ENCODE results near the gene ENKUR.

The ENKUR gene, protein sequence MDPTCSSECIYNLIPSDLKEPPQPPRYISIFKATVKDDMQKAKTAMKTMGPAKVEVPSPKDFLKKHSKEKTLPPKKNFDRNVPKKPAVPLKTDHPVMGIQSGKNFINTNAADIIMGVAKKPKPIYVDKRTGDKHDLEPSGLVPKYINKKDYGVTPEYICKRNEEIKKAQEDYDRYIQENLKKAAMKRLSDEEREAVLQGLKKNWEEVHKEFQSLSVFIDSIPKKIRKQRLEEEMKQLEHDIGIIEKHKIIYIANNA

DNA sequence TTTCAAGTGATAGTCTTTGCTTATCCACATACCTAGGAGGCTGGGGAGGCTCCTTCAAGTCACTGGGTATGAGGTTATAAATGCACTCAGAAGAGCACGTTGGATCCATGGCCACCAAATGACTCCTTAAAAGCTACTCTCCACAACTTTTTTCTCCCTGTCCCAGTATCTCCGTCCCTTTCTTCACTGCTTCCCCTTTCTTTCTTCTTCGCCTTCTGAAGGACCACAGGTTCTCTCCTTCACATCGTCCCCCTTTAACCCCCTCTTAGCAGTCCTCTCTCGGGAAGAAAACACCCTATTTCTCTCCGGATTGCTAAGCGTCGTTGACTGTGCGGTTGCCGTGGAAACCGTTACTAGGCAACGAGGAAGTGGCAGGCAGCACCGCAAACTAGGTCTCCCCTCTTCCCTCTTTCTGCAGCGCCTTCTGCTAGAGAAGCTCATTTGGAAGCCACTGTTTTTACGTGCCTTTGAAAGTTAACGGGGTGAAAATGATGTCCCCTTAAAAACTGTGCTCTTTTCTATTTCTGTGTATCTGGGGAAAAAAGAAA is at the start of gene ENKUR:
Gene ENKUR (minus strand): TSS at position 331 of the 548 bp plus-strand sequence. CDS start 222 bp downstream, at position 109.
- peak; percentile 79 to 94 (median 86) for DNase-seq (ENCODE audit: low read depth in 3 of 3)

DNA sequence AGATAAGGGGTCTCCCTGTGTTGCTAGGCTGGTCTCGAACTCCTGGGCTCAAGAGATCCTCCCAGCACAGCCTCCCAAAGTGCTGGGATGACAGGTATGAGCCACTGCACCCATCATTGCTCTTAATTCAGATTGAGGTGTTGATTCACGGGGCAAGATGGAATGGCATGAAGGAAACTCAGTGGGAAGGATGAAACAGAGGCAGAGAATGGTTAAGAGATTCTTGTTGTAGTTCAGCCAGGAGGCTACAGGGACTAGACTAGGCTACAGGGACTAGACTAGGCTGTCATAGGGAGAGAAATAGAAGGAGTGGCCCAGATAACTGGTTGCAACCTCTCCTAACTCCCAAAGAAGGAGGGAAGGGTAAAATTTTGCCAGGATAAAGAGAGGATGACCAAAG is 48.4 kb upstream of the ENKUR start:
- DNase-seq (ENCODE audit: low read depth in 3 of 3): no peak

DNA sequence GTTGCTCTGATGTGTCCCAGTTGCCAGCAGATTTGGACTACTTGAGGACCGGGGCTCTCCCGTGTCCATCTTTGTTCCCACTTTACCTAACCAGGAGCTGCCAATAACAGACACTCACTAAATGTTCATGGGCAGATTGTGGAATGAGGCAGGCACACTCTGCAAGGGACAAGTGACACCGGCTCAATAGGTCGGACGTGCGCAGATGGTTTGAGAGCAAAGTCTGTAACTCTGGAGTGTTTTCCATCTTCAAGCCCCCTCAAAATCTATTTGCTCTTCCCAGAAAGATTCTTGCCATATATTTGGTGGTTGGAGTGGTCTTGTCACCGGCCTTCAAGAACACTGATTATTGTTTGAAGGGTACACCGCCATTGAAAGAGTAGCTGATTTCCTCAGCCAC is 47.7 kb upstream of the ENKUR start:
- DNase-seq (ENCODE audit: low read depth in 3 of 3): no peak

DNA sequence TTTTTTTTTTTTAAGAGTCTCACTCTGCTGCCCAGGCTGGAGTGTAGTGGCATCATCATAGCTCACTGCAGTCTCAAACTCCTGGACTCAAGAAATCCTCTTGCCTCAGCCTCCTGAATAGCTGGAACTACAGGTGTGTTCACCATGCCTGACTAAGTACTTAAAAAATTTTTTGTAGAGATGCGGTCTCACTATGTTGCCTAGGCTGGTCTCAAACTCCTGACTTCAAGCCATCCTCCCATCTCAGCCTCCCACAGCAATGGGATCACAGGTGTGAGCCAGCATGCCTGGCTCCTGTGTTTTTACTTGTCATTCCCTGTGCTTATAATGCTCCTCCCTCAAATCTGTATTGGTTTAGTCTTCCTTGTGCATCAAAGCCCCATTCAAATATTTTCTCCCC is 47.2 kb upstream of the ENKUR start:
- DNase-seq (ENCODE audit: low read depth in 3 of 3): no peak

DNA sequence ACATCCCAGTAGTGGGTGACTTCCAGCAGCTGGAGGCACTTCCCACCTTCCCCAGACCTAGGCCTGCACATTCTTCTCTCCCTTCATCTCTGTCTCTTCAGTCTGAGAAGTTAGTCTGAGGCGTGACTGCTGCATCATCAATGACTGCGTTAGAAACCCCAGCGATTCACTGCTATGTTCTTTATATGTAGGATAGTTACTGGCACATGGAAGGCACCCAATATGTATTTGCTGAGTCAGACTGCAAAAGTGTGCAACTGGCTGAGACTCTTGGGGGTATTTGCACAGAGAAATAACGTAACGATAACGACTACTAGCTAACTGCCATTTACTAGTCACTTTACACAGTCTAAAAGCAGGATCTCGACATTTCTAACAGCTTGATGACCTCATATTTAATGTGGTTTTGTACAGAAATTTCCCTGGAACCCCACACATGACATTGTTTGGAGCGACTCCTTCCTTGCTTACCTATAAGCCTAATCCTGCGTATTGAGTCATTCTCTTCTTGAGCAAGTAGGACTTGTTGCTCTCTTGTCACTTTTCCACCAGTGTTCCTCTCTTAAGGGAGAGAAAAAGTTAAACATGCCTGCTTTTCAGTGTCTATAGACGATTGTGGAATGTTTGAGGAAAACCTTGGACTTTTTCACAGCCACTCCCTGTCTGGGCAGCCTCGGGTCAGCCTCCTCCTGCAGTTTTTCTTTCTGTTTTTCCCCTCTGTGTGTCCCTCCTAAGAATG is 45.9 kb upstream of the ENKUR start:
- no peak for DNase-seq (ENCODE audit: low read depth in 3 of 3)

DNA sequence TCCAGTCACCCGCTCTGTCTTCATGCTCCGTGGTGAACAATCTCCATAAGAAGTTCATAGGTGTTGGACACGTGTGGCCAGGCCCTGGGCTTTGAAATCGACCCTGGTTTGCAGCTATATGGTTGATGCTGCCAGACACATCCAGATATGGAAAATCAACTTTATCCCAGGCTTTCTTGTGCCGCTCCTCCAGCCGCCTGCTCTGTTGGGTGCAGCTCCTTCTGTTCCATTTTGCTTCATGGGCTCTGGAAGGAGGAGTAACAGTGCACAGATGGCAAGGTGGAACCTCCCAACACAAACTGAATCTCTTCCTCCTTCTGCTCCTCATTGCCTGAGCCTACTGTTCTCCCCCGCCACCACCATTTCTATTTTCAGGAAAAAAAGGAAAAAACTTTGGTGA is 45.2 kb upstream of the ENKUR start:
- DNase-seq (ENCODE audit: low read depth in 3 of 3): no peak

DNA sequence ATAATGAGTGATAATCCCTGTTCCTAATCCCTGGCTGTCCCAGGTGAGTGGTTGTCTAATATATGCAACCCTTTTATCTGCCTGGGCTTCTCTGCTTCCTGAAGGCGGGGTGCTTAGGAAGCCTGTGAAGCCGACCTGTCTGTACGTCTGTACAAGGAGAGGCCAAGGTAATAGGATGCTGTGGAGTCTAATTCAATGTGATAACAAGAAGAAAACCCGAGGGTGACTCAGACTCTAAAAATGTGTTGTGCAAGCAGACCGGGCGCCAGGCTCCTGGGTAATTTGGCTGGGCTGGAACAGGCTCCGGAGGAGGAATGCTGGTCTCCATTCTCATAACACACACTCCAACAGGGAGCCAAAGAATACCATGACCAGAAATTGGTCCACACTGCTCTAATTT is 44.0 kb upstream of the ENKUR start:
- DNase-seq (ENCODE audit: low read depth in 3 of 3): no peak

DNA sequence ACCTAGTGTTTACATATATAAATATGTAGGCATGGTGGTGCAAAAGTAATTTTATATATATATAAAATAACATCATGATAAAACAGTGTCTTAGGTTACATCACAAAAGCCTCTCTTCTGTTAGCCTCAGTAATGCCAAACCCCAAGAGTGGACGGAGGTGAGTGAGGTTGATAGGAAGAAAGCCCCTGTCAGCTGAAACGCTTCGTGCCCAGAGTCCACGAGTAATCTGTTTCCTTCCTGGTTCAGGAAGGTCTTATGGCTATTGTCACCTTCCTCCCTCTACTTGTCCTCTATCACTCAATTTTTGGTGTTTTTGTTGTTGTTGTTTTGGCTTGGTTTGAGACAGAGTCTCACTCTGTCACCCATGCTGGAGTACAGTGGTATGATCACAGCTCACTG is 41.9 kb upstream of the ENKUR start:
- no peak for DNase-seq (ENCODE audit: low read depth in 3 of 3)

DNA sequence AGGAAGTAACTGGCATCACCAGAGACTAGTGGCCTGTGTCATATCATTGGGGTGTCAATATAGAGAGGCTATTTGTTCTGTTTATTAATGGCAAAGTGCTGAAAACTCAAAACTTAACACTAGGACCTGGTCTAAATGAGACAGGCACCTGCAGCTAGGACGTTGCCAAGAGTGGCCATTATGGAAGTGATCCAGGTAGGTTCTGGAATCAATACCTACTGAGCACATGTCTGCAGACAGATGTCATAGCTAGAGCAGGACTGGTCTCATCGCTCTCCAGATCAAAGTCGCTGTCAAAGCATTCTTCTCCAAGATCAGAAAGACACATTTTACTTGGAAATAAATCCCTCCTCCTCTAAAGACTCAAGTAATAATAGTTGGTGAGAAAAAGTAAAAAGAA is 40.8 kb upstream of the ENKUR start:
- DNase-seq (ENCODE audit: low read depth in 3 of 3): no peak

DNA sequence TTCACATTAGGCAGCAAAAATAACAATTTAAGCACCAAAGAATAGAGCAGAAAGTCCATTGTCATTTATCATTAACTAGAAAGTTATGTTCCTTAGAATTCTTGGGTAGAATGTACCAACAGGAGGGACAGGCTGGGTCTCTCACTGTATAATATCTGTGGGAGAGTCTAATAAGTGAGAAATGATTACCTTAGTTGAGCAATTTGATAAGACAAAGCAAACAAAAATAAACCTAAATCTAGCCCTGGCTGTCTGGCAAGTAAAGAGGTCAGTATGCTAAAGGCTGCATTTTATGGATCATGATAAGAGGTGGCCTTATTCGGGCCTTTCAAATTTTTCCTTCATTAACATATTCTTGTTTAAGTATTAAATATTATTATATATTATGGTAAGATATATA is 36.1 kb upstream of the ENKUR start:
- no peak for DNase-seq (ENCODE audit: low read depth in 3 of 3)

DNA sequence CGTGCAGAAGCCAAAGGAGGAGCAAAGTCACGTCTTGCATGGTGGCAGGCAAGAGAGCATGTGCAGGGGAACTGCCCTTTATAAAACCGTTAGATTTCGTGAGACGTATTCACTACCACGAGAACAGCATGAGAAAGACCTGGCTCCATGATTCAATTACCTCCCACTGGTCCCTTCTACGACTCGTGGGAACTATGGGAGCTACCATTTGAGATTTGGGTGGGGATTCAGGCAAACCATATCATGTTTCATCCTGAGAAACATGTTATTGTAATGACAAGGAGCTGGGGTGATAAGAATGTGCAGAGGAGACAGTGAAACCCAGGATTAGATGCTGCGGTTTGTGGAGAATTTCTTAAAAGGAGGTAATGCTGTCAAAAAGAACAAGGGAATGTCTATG is 34.4 kb upstream of the ENKUR start:
- no peak for DNase-seq (ENCODE audit: low read depth in 3 of 3)

DNA sequence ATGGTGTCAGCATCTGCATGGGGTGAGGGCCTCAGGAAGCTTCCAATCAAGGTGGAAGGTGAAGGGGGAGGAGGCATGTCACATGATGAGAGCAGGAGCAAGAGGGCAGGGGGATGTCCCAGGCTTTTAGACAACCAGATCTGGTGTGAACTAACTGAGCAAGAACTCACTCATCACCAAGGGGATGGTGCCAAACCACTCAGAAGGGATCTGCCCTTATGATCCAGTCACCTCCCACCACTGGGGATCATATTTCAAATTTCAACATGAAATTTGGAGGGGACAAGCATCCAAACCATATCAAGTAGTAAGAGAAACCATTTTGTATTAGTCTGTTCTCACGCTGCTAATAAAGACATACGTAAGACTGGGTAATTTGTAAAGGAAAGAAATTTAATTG is 34.0 kb upstream of the ENKUR start:
- no peak for DNase-seq (ENCODE audit: low read depth in 3 of 3)

DNA sequence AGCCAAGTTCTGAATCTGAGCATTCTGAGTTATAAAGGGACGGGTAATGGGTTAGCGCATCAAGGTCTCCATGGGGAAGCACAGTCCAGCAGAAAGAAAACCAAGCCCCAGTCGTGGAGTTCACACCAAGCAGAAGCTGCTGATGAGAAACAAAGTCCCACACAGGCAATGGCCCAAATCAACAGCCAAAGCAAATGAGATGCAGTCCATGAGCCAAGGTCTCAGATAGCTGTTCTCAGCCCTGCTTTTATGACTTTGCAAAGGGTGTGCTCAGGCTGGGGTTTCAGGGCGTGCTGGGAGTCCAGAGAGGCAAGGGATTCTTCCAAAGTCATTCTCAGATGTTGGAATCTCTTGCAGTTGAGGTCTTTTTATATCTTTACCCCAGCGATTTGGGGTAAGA is 32.5 kb upstream of the ENKUR start:
- DNase-seq (ENCODE audit: low read depth in 3 of 3): no peak

DNA sequence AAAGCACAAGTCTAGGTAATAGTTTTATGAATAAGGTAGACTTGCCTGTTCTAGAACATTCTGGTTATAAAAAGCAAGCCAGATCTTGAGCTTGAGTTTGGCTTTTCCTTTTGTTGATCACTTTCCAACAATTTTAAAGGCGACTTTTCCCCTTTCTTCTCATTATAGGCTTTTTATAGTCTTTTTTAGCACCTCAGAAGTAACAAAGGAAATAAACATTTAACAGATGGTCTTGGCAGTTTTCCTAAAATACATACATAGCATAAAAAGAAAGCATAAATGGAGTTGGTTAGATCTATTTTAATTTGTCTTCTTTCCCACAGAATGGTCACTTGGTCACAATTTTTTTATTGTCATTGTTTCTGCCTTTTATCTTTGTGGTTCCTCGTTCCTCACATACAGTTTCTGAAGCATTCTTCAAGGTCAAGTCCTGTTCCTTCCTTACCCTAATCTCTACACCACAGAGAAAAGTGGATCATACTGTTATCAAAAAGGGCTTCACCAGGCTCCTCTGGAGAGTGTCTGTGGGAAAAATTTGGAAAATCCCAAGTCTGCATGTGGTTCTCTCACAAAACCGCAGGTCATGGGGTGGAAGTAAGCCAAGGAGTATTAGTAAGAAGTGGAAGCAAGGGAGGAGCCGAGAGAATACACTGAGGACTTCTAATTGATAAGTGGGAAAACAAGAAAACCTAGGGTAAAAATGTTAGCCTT is 31.8 kb upstream of the ENKUR start:
- DNase-seq (ENCODE audit: low read depth in 3 of 3): no peak

DNA sequence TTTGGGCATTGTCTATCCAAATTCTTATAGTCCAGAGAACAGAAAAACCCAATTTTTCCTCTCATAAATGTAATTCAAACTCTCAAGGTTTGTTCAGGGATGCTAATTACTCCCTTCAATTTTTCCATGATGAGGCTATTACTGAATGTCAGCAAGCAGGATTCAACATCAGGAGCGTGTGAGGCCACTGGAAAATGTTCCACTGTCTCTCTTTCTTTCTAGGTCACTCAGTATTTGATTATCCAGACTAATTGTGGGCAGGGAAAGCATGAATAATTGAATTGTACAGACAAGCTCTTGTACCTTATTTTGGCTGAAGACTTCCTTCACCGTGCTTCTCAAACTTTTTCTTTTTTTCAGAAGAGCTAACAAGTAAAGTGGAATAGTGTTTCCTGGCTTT is 31.1 kb upstream of the ENKUR start:
- DNase-seq (ENCODE audit: low read depth in 3 of 3): no peak

DNA sequence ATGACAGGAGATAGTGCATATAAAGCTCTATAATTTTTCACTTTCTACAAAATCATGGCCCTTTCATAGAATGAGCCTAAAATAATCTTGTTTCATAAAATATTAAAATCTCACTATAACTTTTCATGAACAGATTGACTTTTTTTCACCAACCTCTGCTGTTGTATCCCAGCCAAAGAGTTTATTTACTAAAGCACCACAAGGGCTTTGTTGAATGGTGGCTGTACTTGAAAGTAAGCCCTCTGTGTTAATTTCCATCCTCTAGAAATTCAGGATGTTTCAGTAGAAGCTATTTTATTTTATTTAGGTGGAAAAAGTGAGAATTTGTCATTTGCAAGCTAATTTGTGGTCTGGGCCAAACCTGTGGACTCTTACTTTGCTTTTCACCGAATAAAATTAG is 30.7 kb upstream of the ENKUR start:
- no peak for DNase-seq (ENCODE audit: low read depth in 3 of 3)

DNA sequence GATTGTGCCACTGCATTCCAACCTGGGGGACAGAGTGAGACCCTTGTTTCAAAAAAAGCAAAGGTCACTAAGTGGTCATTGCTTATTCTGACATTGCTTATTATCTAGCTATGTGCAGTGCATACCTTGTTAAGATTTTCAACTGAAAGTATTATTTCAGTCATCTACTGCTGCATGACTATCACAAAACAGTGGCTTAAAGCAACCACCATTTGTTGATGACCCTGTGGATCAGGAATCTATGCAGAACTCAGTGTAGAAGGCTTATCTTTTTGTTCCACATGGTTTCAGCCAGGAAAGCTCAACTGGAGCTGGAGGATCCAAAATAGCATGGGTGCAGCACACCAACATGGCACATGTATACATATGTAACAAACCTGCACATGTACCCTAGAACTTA is 23.6 kb upstream of the ENKUR start:
- DNase-seq (ENCODE audit: low read depth in 3 of 3): no peak

DNA sequence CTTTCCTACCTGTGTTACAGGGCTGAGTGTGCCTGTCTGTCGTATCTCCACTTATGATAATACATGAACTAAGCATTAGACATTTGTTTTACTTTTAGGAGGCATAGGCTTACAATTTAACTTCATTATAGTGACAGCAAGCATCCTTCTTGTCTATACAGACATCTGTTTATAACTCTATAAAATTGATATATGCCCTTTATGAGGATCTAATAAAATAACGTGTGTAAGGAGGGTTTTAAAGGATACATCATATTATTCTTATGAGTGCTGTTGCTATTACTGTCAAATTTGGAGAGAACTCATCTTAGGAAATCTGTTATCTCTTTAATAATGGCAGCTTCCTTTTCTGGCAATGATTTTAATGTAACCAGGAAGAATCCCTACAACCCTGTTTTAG is 22.4 kb upstream of the ENKUR start:
- no peak for DNase-seq (ENCODE audit: low read depth in 3 of 3)

DNA sequence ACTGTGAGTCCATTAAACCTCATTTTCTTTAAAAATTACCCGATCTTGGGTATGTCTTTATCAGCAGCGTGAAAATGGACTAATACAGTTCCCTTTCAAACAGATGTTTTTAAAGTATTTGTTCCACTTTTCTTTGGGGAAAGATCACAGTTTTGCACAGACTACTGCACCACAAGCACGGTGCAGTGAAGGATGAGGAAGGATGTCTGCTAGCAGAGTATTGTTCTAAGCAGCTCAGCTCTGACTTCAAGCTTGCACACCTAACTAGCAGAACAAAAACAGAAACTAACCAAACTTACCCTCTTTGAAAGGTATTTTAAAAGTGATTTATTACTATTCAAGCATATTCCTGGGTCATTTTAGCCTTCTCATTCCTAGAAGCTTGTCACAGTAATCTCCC is 20.4 kb upstream of the ENKUR start:
- DNase-seq (ENCODE audit: low read depth in 3 of 3): no peak

DNA sequence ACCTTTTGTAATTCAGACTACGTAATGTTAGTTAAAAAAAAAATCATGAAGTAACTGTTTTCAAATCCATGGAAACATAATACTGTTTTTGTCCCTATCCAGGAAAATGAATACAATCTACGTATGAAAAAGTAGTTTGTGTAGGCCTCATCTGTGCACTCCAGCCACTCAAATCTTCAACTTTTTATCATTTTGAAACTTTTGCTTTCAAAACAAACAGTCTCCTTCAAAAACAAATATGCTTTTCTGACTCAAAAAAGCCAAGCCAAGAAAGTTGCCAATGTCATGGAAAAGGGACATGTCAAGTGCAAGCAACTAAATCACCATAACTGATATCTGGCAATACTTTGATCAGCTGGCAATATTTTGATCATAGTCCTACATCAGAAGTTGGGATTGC is 13.6 kb upstream of the ENKUR start:
- no peak for DNase-seq (ENCODE audit: low read depth in 3 of 3)

DNA sequence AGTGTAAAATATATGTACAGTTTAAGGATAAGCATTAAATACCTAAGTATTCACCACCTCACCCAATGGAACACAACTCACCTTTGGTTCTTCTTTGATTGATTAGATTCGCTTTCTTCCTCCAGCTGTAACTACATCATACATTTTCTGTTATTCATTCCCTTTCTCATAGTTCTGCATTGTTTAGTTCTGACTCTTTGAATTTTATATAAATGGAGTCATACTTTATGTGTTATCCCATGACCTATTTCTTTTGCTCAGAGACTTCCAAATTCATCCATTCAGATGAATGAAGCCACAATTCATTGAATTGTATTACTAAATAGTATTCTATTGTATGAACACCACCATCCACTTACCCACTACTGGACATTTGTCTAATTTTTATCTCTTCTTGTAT is 12.8 kb upstream of the ENKUR start:
- DNase-seq (ENCODE audit: low read depth in 3 of 3): no peak

DNA sequence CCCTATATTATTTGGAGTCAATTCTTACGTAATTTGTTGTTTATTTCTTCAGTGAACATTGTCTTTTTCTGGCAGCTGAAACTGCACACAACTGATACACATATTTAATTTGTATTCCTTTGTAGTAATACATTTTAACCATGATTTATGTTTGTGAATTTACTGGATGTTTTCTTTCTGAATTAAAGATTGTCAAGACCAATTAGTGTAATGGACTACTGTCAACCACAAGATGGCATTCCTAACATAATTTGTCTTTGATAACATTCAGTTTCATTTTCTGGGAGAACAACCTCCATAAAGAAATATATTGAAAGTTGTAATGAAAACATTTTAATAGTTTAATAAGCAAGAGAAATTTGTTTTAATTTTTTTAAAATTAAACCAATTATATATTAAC is 10.5 kb upstream of the ENKUR start:
- no peak for DNase-seq (ENCODE audit: low read depth in 3 of 3)

DNA sequence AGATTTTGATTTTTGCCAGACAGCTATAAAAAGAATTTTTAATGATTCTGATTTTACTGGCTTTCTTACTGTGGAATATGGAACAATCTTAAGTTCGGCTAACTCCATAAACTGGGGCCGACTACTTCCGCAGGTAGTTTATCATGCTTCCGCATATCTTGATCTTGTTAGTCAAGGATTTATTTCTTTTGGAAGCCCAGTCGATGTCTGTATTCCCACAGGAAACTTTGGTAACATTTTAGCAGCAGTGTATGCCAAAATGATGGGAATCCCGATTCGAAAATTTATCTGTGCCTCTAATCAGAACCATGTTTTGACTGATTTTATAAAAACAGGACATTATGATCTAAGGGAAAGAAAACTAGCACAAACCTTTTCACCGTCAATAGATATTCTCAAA is 8.6 kb upstream of the ENKUR start:
- no peak for DNase-seq (ENCODE audit: low read depth in 3 of 3)
